ENCODE data around the gene DZIP1L.
"Not testable (repeated sequence)": the region's sequence is repeated elsewhere in the genome, so short reads cannot be mapped to it uniquely, and the experiment has no call there.

Gene DZIP1L

DNA sequence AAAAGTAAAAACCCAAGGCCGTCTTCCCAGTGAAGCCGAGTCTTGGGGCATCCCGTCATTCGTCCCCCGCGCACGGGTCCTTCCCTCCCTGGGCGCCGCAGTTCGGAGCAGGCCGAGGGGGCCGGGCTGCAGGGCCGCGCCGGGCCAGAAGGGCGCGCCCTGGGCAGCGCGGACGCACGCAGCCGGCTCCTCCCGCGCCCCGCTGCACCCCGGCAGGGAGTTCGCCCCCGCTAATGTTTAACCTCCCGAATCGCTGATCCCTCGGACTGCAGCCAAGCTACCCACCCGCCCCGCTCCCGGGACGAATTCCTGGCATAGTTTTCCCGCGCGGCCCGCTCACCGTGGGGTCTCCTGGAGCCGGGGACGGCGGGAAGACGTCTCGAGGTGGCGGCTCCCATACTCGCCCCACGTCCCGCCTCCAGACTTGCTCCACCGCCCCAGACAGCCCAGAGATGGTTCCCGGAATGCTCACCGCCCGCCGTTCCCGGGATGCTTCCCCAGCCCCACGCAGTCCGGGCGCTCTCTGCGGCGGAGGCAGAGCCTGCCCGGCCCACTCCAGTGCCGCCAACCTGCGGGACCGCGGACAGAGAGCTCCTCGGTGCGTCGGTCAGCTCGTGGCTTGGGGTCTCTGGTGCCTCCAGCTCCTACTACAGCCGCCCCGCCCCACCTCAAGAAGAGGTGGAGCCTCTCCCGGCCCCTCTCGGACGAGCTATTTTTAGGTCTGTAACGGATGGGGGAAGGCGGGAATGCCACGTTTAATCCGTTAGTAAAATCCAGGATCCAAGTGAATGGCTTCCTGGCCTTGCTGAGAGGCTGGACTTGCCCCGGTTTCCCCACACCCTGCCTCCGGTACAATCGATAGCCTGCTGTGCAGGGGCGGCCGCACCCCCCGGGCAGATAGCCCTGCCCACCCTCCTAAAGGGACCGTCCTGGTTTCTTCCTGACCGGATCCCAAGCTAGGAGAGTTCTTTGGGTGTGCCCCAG lies at the start of gene DZIP1L:
Gene DZIP1L (minus strand): TSS at position 621 of the 984 bp plus-strand sequence. CDS start 11,637 bp downstream, outside the sequence.
- DNase-seq, result peak; percentile 24

DNA sequence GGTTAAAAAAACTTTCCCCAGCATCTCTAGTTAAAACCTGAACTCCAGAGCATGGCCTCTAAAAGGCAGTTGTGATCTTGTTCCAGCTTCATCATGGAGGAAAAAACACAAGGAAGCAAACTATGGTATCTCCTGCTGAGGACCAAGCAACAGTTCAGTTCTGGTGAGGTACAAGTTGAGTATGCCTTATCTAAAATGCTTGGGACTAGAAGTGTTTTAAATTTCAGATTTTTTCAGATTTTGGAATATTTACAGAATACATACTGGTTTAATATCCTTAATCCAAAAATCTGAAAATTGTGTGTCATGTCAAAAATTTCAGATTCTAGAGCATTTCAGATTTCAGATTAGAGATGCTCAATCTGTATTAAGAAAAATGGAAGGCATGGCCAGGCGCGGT lies 49.7 kb upstream of the DZIP1L start:
- no peak for DNase-seq

GRCh38 chr3:138157743-138158142 lies 42.3 kb upstream of the DZIP1L start:
- no peak for DNase-seq

DNA sequence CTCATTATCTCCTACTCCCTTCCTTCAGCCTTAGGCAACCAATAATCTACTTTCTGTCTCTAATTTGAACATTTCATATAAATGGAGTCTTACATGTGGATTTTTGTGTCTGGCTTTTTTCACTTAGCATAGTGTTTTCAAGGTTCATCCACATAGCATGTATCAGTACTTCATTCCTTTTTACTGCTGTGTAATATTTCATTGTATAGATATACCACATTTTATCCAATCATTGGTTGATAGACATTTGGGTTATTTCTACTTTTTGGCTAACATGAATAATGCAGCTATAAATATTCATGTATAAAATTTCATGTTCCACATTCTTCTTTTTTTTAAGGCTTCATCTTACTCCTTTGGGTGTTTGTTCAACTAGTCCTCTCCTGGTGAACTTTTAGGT lies 39.1 kb upstream of the DZIP1L start:
- no peak for DNase-seq

DNA sequence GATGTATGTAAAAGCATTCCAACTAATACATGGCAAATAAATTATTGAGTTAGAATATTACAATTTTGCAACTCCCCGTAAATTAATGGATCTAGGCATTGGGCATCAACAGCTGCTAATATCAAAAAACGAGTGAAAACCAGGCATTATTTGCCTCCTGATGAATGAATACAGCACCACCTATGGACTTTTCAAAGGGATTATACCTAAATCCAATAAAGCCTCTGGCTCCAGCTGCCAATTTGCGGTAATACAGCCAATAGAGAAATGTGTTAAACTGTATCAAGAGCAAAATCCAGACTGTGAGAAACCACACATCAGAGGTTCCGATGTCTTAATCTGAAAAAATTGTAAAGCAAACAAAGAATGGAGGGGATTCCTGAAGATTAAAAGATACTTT lies 33.1 kb upstream of the DZIP1L start:
- DNase-seq, result peak; percentile 16

DNA sequence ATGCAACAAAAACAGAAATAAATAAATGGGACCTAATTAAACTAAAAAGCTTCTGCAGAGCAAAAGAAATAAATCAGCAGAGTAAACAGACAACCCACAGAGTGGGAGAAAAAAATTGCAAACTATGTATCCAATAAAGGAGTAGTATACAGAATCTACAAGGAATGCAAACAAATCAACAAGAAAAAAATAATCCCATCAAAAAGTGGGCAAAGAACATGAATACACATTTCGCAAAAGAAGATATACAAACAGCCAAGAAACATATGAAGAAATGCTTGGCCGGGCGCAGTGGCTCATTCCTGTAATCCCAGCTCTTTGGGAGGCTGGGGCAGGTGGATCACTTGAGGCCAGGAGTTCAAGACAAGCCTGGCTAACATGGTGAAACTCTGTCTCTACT lies 26.8 kb upstream of the DZIP1L start:
- not testable (repeated sequence) for DNase-seq

- DNase-seq, result no peak
Measured at GRCh38 chr3:138140940-138141339, 25.5 kb upstream of the DZIP1L start.

GRCh38 chr3:138139691-138140090 lies 24.3 kb upstream of the DZIP1L start:
- DNase-seq, result no peak

- DNase-seq, result peak; percentile 79
Measured at GRCh38 chr3:138137861-138138260, 22.5 kb upstream of the DZIP1L start.

DNA sequence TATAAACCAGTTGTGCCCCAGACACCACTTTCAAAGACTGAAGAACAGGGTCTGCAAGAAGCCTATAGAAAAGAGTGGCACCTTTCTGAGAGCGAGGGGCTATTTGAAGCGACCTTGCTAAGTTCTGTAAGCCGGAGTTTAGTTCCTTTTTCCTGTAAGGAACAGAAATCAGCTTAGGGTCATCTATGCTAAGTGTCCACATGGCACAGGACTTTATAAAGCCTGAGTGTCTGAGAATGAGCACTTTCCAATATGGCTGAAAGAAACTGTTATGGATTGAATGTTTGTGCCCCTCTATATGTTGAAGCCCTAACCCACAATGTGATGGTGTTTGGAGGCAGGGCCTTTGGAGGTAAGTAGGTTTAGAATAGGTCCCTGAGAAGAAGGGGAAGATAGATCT lies 20.8 kb upstream of the DZIP1L start:
- peak; percentile 78 for DNase-seq

DNA sequence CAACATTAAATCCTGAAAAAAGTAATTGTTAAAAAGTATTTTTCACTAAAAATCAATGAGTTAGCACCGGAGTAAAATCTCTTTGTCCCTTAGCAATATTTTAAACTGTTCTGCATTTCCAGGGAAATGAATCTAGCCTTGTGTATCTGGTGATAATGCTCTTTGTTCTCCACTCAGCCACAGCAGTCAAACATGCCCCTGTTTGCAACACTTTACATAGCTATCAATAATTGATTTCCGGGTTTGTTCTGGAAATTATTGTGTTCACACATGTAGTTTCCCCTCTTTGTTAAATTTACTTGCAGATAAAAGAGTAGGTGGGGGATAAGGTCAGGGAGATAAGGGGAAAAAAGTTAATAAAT lies 20.4 kb upstream of the DZIP1L start:
- DNase-seq, result peak; percentile 61

DNA sequence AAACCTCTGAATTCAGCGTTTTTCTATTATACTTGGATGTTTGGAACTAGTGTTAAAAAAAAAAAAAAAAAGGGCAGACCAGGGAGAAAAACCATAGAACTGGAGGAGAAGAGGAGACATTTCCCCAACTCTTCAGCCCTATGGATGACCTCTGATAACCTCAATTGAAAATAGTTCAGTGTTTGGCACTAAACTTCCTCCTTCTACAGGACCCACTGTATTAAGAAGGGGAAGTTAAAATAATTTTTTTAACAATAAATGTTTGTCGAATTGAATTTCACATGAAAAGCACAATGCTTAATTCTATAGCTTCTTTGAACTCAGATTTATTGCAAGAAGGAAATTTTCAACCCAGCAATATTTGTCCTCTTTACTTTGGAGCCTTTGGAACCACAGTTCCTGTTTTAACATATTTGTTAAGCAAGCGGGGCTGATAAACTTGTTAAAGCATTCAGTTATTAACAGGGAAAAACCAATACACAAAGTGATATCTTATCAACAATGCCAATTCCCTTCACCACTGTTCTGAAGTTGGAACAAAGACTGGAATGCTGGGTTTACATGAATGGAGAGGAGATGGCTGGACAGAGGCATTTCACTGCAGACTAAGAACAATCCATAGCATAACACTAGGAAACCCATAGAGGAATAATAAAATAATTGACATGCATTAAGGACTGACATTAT lies 19.9 kb upstream of the DZIP1L start:
- peak; percentile 62 for DNase-seq

GRCh38 chr3:138132239-138132638 lies 16.8 kb upstream of the DZIP1L start, which contains the start of gene A4GNT:
TSS of gene A4GNT (minus strand) at chr3:138132390. CDS start at chr3:138131256, 1,134 bp downstream.
- DNase-seq, result no peak

DNA sequence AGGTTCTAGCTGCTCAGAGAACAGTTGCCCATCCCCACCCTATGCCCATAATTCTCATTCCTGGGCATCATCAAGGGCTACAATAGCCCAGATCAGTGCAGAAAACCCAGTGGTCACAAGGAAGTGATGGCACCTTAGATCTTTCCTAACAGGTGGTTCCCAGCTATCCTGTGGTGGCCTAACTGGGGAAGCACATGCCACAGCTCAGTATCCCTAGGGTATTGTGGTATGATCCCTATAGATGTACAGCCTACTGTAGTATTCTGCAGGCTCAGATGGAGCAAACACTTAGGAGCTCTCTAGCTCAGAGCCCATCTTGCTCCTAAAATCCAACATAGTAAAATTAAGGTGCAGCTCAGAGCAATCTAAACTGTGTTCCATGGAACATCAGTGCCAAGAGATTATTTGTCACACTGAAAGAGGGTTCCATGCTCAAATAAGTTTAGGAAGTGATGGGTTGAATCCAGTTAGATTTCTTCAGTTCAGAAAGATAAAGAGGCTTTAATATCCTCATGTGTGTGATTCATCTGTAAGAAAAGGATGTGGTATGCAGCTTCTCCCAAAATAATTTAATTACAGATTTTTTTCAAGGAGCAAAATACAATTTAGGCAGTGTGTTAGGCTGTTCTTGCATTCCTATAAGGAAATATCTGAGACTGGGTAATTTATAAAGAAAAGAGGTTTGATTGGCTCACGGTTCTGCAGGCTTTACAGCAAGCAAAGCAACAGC lies 12.4 kb upstream of the DZIP1L start:
- DNase-seq, result peak; percentile 44

GRCh38 chr3:138125548-138126221 lies 10.3 kb upstream of the DZIP1L start:
- DNase-seq, result peak; percentile 85

DNA sequence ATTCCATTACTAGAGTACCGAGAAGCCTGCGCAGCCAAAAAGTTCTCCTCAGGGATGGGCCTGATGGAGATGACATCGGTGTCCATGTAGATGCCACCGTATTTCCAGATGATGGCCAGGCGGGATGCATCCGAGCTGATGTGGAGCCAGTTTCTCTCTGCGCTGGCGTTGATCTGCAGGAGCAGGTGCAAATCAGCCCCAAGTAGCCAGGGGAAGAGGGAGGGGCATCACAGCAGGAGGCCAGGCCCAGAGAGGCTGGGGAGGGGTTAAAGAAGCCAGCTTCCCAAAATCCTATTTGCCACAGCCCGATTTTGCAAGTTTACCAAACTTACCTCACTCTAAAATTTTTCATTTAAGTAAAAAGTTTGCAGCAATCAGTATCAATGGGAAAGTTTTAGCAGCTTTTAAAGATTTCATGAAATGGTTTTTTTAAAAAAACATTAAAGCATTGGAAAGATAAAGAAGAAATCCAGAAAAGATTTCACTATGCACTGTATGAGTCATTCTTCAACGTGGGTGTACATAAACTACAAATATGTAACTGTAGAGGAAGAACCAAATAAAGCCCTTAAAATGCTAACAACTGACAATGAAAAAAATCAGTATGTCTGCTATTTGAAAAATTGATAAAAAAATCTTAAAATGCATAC lies 9.4 kb upstream of the DZIP1L start:
- no peak for DNase-seq

GRCh38 chr3:138124188-138124587 lies 8.8 kb upstream of the DZIP1L start:
- no peak for DNase-seq

DNA sequence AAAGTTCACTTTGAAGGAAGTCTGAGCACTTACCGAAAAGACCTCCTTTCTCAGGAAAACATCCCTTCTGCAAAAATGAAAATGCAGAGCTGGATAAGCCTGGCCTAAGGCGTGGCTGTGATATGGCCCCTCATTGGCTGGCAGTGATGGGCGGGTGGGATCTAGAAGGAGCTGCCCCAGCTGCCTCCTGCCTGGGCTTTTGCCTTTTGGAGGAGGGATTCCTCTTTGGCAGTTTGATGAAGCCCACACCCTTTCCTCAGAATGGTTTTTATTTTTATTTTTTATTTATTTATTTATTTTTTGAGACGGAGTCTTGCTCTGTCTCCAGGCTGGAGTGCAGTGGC lies 4.0 kb upstream of the DZIP1L start:
- DNase-seq, result no peak

GRCh38 chr3:138118612-138119422 lies 3.4 kb upstream of the DZIP1L start:
- peak; percentile 13 for DNase-seq

GRCh38 chr3:138114431-138114918 lies 933 bp downstream of the DZIP1L start:
- no peak for DNase-seq

DNA sequence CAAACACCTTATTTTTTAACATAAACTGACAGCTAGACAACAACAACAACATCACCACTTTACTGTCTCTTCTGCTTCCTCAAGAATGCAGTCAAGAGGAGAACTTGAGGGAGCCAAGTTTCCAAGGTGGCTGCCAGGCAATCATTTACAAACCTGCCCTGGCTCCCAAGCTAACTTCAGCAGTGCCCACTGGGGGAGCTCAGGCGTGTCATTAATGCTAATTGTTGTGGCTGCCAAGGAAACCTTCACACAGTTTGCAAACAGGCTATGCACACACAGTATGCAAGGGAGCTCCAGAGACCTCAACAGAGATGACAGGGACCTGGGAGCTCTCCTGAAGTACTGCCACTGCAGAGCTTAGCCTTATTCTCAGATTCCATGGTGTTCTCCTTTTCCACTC lies 2.1 kb downstream of the DZIP1L start:
- no peak for DNase-seq
